Stimulated activated naive CD4-positive, alpha-beta T cell treated with Interleukin-2 at 50 U/mL for 16 hours (primary cell): ENCODE measurements around the gene ASB3.
"Not testable (repeated sequence)": the region's sequence is repeated elsewhere in the genome, so short reads cannot be mapped to it uniquely, and the experiment has no call there.

ENCODE experiments used
- DNase-seq: peaks from one replicate; lab custom pipeline; 2025; lab: John Stamatoyannopoulos, UW

ASB3 gene, protein sequence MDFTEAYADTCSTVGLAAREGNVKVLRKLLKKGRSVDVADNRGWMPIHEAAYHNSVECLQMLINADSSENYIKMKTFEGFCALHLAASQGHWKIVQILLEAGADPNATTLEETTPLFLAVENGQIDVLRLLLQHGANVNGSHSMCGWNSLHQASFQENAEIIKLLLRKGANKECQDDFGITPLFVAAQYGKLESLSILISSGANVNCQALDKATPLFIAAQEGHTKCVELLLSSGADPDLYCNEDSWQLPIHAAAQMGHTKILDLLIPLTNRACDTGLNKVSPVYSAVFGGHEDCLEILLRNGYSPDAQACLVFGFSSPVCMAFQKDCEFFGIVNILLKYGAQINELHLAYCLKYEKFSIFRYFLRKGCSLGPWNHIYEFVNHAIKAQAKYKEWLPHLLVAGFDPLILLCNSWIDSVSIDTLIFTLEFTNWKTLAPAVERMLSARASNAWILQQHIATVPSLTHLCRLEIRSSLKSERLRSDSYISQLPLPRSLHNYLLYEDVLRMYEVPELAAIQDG

DNA sequence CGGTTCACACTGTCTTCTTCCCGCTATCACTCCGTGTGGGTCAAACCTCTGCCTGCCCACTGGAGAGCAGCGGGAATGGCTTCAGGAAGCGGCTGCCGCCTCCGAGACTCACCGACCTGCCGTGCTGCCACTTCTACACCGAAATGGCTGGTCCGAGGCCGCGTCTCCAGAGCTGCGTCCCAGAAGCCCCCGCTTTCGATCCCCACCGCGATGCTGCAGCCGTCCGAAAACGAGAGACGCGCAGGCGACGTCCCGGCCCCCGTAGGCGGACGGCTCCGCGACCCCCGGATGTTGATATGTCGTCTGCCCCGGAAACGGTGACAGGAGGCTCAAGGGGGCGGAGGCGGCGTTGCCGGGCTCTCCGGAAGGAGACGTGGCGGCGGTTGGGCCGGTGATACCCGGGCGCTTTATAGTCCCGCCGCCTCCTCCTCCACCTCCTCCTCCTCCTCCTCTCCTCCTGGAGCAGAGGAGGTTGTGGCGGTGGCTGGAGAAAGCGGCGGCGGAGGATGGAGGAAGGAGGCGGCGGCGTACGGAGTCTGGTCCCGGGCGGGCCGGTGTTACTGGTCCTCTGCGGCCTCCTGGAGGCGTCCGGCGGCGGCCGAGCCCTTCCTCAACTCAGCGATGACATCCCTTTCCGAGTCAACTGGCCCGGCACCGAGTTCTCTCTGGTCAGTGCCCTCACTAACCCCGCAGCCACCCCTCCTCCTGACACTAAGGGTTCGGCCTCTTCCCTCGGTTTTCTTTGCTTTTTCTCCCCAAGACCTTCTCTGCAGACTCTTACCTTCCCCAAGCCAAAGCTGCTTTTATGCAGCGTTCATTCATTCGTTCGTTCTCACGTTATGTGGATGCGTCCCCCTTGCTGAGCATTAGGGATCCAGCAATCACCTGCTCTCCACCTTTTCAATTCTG lies at the start of gene ASB3, which contains the start of gene ERLEC1:
ASB3 (minus strand) TSS at position 249 of the 909 bp plus-strand sequence. CDS start 21,381 bp downstream, outside the sequence.
ERLEC1 (plus strand) TSS at position 340 of the 909 bp plus-strand sequence; CDS start at position 507, 167 bp downstream.
- peak; percentile 82 for DNase-seq

DNA sequence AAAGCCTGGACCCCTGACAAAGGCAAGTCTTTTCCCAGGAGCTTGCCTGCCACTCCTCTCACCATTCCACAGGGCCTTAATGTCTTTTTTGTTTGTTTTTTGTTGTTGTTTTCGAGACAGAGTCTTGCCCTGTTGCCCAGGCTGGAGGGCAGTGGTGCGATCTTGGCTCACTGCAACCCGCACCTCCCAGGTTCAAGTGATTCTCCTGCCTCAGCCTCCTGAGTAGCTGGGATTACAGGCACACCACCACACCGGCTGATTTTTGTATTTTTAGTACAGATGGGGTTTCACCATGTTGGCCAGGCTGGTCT lies 43.2 kb upstream of the ASB3 start:
- not testable (repeated sequence) for DNase-seq

DNA sequence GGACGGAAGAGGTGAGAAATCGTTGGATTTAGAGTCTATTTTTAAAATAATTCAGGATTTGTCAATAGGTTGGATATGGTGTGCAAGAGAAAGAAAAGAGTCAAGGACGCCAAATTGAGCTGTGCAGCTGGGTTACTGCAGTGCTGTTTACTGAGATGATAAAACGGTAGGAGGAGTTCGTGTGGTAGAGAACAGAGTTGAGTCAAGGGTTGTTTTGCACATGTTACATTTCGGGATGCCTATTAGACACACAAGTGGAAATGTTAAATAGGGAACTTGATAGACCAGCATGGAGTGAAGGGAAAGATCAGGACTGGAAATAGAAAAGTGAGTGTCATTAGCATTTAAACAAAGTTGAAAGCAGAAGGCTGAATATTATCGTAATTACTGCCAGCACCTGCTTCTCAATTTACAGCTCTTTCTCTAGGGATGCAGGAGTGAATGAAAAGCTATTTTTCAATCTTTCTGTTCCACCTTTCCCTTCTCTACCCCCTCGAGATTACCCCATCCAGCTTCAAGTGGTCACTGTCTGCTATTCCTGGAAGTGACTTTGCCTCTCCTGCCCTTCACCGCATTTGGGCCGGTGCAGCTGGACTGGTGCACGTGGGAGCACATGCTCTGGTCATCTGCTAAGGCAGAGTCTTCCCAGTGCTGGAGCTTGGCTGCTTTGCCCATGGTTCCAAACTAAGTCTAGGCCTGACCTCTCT lies 42.7 kb upstream of the ASB3 start:
- DNase-seq, result no peak

DNA sequence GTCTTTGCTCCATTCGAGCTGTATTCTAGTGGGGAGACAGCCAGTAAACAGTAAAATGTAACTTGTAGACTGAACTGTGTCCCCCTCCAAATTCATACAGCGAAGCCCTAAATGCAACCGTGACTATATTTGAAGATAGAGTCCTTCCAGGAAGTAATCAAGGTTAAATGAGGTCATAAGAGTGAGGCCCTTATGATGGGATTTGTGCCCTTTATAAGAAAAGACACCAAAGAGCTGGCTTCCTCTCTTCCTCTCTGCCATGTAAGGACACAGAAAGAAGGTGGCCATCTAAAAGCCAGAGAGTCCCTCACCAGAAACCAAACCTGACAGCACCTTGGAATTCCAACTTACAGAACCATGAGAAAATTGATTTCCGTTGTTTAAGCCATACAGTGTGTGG lies 41.6 kb upstream of the ASB3 start:
- DNase-seq, result no peak

DNA sequence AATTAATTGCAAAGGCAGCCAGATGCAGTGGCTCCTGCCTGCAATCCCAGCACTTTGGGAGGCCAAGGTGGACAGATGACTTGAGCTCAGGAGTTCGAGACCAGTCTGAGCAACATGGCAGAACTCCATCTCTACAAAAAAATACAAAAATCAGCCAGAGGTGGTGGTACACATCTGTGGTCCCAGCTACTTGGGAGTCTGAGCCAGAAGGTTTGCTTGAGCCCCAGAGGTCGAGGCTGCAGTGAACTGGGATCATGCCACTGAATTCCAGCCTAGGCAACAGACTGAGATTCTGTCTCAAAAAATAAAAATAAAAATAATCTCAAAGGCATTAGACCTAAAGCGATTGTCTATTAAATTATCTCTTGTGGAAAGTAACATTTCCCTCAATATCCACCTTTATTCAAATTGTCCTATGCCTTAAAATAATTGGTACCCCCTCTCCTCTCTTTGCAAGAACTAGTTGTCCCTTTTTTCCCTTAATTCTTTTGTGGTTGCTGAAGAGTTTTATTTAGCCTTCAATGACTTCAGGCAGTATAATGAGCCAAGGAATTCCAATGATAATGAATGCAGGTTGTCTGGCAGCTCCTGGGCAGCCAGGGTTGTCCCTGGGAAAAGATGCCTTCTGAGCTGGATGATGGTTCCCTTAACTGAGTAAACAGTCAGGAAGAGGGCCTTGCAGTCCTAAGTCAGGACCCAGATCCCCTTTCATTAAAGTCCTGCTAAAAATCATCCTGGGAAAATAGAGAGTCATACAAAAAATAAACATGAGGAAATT lies 40.8 kb upstream of the ASB3 start:
- no peak for DNase-seq

DNA sequence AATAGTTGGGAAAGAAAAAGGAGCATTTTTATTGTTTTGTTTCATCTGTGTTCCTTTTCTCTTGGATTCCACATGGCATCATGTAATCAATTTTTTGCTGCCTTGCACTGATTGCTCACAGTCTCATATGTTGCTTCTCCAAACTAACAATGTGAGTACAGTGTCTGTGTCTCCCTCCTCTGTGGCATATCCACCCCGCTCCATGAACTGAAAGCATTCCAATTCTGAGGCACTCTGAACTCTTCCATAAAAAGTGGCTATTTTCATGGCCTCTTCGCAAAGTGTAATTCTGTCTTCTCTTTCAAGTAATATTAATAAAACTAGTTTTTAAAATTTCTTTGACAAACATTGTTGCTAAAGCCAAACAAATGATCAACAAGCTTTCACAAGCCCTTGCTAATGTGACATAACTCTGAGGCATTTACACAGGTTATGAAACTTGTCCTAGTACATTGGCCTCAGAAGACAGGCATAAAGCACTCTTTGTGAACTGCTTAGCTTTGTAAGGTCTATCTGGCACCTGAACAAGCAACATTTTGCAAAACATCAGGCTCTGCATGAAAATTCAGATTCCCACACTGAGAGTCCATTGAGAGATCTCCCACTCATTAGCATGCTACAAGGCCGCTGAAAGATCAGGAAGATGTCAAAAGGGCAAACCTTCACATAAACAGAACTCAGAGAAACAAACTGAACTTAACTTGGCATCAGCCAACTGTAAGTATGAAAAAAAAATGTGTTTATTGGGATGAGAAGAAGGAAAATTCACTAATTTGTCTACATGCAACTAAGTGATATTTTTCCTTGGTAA lies 40.0 kb upstream of the ASB3 start:
- no peak for DNase-seq

DNA sequence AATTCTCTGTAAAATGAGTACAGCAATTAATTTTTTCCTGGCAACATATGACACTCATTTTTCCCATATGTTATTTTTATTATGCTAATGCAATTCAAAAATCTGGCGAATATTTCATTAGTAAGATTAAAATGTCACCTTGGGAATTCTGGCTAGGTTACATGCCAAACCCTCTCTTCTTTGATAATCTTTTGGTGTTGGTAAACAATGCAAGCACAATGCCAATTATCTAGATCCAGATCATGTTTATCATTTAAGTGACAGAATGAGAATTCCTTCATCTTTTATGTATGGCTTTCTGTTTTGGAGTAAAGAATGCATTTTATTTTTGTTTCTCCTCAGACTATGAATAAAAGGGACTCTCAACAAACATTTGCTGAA lies 39.3 kb upstream of the ASB3 start:
- DNase-seq, result no peak

DNA sequence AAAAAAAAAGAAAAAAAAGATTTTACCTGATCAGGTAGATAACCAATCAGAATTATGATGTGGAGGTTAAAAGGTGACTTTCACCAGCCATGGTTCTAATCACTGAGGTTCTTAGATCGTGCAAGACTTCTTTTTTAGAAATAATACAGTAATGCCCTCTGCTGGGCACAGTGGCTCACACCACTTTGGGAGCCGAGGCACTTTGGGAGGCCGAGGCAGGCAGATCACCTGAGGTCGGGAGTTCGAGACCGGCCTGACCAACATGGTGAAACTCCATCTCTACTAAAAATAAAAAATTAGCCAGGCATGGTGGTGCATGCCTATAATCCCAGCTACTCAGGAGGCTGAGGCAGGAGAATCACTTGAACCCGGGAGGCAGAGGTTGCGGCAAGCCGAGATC lies 36.9 kb upstream of the ASB3 start:
- not testable (repeated sequence) for DNase-seq

DNA sequence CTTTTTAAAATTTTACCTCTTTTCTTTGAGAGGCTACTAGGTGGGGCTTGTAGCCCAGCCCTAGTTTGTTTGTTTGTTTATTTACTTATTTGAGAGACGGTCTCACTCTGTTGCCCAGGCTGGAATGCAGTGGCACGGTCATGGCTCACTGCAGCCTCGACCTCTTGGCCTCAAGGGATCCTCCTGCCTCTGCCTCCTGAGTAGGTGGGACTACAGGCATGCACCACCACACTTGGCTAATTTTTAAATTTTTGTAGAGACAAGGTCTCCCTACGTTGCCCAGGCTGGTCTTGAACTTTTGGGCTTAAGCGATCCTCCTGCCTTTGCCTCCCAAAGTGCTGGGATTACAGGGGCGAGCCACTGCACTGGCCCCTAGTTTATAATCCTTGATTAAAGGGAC lies 35.1 kb upstream of the ASB3 start:
- no peak for DNase-seq

DNA sequence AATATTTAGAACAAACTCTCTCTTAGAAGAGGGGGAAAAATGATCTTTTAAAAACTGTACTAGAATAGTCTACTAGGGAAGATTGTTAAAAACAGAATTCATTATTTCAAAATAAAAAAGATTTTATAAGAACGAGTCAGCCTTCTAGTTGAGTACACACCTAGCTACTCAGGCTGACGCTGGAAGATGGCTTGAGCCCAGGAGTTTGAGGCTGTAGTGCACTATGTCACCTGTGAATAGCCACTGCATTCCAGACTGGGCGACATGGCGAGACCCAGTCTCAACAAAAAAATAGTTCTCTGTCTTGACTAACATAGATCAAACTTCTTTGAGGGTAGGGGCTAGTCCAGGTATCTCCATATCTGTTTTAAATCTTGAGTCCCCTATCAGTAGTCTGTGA lies 34.0 kb upstream of the ASB3 start:
- DNase-seq, result no peak

DNA sequence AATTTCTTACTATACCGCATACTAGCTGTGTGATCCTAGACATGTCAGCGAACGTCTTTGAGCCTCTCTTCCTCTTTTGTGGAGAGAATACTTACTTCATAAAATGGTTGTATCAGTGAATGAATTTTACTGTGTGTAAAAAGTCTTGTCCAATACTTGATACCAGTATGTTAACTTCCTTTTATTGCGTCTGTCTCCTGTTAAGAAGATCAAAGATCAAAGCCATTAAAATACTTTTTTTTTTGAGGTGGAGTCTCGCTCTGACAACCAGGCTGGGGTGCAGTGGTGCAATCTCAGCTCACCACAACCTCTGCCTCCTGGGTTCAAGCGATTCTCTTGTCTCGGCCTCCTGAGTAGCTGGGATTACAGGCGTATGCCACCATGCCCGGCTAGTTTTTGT lies 33.3 kb upstream of the ASB3 start:
- DNase-seq, result no peak

DNA sequence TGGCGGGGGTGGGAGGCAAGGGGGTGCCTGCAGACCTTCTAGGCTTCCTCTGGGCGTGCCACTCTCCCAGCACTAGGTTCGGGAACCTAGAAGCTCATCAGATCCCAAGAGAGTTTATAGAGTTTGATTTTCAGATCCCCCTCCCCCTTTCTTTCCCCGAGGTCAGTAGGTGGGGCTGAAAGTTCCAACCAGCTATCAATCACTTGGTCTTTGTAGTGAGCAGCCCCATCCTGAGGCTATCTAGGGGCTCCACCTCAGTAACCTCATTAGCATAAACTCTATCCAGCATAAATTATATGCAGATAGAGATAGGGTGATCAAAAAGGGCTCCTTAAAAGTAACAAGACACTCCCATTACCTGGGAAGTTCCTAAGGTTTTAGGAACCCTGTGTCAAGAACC lies 32.9 kb upstream of the ASB3 start:
- no peak for DNase-seq

DNA sequence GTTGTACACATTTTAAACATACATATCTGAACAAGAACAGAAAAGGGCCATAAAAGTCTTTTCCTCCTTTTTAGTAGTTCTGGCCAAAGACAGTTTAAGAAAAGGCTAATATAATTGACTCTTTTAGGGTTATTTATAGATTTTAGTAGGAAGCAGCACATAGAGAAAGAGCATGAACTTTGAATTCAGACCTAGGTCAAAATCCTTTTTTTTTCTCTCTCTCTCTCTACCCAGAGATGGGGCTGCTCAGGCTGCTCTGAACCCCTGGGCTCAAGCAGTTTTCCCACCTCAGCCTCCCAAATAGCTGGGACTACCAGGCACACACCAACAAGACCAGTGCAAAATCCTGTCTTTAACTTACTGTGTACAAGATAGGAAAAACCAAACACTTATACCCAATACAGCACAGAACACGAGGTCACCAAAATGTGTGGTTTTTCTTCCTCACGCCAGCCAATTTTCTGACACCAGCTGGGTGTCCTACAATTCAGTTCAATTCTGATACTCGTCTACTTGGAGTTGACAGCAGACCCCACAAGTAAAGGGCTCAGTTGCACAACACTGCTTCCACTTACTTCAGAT lies 32.2 kb upstream of the ASB3 start:
- no peak for DNase-seq

DNA sequence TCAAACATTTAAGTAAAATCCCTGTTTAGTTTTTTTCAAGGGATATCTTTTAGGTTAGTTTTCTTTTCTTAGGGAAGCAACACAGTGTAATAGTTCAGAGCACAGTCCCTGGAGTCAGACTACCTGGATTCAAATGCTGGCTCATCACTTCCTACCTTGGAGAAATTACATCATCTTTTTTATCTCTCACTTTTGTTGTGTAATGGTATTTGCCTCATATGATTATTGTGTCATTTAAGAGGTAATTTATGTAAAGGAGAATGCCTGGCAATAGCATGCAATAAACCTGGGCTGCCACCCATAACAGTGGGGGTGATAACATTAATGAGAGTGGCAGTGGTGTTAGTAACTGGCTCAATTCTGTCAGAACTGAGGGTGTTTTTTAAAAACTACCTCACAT lies 26.4 kb upstream of the ASB3 start:
- no peak for DNase-seq

DNA sequence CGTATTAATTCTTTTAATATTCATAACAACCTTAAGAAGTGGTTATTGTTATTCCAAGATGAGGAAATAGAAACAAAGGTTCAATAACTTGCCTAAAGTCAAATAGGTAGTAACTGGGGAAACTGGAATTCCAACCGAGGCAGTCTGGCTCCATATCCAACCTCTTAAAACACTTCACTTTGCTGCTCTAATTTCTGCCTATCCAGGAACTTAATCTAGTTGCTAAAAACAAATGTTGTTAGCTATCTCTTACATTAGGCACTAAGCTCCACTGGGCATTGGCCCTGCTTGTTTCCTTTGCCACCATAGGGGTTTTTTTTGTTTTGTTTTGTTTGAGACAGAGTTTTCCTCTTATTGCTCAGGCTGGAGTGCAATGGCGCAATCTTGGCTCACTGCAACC lies 24.8 kb upstream of the ASB3 start:
- no peak for DNase-seq

DNA sequence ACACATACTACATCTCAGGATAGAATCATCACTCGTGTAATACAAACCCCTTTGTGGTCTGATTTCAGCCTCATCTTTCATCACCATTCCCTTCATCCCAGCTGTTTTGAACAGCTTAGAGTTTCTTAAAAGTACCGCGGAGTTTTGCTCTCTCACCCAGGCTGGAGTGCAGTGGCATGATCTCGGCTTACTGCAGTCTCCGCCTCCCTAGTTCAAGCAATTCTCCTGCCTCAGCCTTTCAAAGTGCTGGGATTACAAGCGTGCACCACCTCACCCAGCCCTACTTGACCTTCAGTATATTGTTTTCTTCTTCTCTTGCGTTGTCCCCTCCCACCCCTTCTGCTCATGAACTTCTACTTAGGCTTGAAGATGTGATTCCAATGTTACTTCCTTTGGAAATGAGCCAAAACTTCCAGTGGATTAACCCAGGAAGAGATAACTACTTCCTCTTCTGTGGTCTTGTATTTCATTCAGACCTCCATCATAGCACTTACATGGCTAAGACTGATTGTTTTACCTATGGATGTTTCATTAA lies 15.9 kb upstream of the ASB3 start:
- no peak for DNase-seq

DNA sequence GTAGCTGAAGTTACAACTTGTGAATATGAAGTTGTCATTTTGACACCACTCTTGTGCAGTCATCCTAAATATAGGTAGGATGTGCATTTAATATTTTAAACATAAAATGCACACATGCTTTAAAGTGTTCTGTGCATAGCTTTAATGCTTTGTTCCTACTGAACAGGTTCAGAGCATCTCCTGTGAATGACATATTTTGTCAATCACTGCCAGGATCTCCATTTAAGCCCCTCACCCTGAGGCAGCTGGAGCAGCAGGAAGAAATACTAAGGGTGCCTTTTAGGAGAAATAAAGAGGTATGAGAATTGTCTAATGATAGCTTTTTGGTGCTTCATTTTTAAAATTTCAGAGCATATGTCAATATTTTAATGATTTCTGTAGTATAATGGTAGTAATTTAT lies 14.8 kb upstream of the ASB3 start:
- DNase-seq, result no peak

DNA sequence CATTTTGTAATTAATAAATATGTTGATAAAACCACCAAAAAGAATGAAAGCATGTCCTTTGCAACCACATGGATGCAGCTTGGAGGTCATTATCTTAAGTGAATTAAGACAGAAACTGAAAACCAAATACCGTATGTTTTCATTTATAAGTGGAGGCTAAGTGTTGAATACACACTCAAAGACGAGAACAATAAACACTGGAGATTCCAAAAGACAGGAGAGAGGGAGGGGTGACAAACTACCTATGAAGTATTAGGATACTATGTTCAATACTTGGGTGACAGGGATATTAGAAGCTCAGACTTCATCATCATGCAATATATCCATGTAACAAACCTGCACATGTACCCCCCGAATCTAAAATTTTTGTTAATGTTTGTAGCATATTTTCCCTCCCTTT lies 7.1 kb upstream of the ASB3 start:
- DNase-seq, result no peak

DNA sequence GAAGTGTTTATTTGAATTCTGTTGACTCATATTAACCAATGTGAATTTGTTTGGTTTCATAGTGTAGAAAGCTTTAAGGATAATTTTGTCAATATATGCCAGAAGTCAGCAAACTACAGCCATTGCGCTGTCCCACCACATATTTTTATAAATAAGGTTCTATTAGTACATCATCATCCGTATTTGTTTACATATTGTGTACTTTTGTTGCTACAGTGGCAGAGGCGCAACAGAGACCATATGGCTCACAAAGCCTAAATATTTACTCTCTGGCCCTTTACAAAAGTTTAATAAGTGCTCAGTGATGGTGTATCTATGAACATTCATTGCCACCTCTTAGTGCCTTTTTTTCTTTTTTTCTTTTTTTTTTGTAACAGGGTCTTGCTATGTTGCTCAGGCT lies 6.5 kb upstream of the ASB3 start:
- DNase-seq, result no peak
